GM23338 (cell line): Measurements from ENCODE around the gene RXFP1. TPM values are rescaled to one million over a fixed set of nuclear protein-coding genes. Genes with fewer than 3 reads are reported as not detected.

Experiments
- ATAC-seq: fragments of 200-7000 bp; cut with Tn5 transposase; 3 replicates; pipeline ENCODE4 v1.9.1; 2020
- DNase-seq: peaks from one replicate; pipeline ENCODE4 v3.0.0-alpha.2; 2015; ENCODE audit warnings: low spot score
- H2AFZ ChIP-seq: fragments of 200-600 bp; sonication (generic); 2 replicates; pipeline ENCODE4 v1.8.0; 2016; ENCODE audit warnings: antibody characterized with exemption, mild to moderate bottlenecking, moderate library complexity
- H3F3A ChIP-seq: fragments of 200-600 bp; sonication (generic); replicated peaks from 2 replicates; pipeline ENCODE4 v1.8.0; 2017; ENCODE audit warnings: antibody characterized with exemption, mixed run types, low read depth
- H3K27ac ChIP-seq: fragments of 200-600 bp; sonication (generic); 2 replicates; pipeline ENCODE4 v1.6.1; 2016; ENCODE audit warnings: low read depth
- H3K27me3 ChIP-seq: fragments of 200-600 bp; sonication (generic); 2 replicates; pipeline ENCODE4 v1.8.0; 2016; ENCODE audit warnings: mild to moderate bottlenecking, mixed run types, moderate library complexity; ENCODE audit not compliant: insufficient read depth
- H3K36me3 ChIP-seq: fragments of 200-600 bp; sonication (generic); 2 replicates; pipeline ENCODE4 v1.8.0; 2016; ENCODE audit warnings: mild to moderate bottlenecking; ENCODE audit not compliant: insufficient read depth
- H3K4me1 ChIP-seq: fragments of 200-600 bp; sonication (generic); 2 replicates; pipeline ENCODE4 v1.8.0; 2016; ENCODE audit warnings: mild to moderate bottlenecking, moderate library complexity; ENCODE audit not compliant: insufficient read depth
- H3K4me2 ChIP-seq: fragments of 200-600 bp; sonication (generic); 2 replicates; pipeline ENCODE4 v1.7.1; 2017; ENCODE audit warnings: mixed run types
- H3K4me3 ChIP-seq: fragments of 200-600 bp; sonication (generic); 2 replicates; pipeline ENCODE4 v1.6.1; 2016; ENCODE audit warnings: mixed run types
- H3K79me2 ChIP-seq: fragments of 200-600 bp; sonication (generic); replicated peaks from 2 replicates; pipeline ENCODE4 v1.8.0; 2017; ENCODE audit warnings: mild to moderate bottlenecking; ENCODE audit not compliant: insufficient read depth
- H3K9me2 ChIP-seq: fragments of 200-600 bp; sonication (generic); 2 replicates; pipeline ENCODE4 v1.8.0; 2017; ENCODE audit not compliant: insufficient read depth
- H4K20me1 ChIP-seq: fragments of 200-600 bp; sonication (generic); replicated peaks from 2 replicates; pipeline ENCODE4 v1.8.0; 2017; ENCODE audit warnings: mild to moderate bottlenecking; ENCODE audit not compliant: insufficient read depth
- H3K27ac Mint-ChIP-seq: 2 replicates; pipeline ENCODE4 v1.8.0; 2020; ENCODE audit warnings: inconsistent platforms, mild to moderate bottlenecking, moderate library complexity, mixed read lengths
- H3K27me3 Mint-ChIP-seq: 3 replicates; pipeline ENCODE4 v1.8.0; 2022; ENCODE audit warnings: low read depth, mild to moderate bottlenecking, moderate library complexity, mixed read lengths, inconsistent platforms; ENCODE audit not compliant: insufficient read depth, poor library complexity
- H3K36me3 Mint-ChIP-seq: 3 replicates; pipeline ENCODE4 v1.8.0; 2021; ENCODE audit warnings: low read depth, mild to moderate bottlenecking, inconsistent platforms, moderate library complexity, mixed read lengths
- H3K4me1 Mint-ChIP-seq: 3 replicates; pipeline ENCODE4 v1.8.0; 2020; ENCODE audit warnings: mild to moderate bottlenecking, inconsistent platforms, mixed read lengths
- H3K4me3 Mint-ChIP-seq: 3 replicates; pipeline ENCODE4 v1.8.0; 2021; ENCODE audit warnings: moderate library complexity, mild to moderate bottlenecking, inconsistent platforms, mixed read lengths
- H3K9me3 Mint-ChIP-seq: 3 replicates; pipeline ENCODE4 v1.8.0; 2020; ENCODE audit warnings: moderate library complexity, mild to moderate bottlenecking, inconsistent platforms, mixed read lengths
- CREB1 ChIP-seq: fragments of 250-450 bp; sonication (Bioruptor Pico); IDR thresholded peaks from 2 replicates; pipeline ENCODE4 v1.5.0; 2020; ENCODE audit warnings: low read depth, mild to moderate bottlenecking, moderate library complexity
- EZH2 ChIP-seq: fragments of 200-600 bp; sonication (generic); IDR thresholded peaks from one replicate; pipeline ENCODE4 v1.8.0; 2017; ENCODE audit warnings: antibody characterized with exemption, mild to moderate bottlenecking, low read depth; ENCODE audit not compliant: unreplicated experiment
- EZH2phosphoT487 ChIP-seq: fragments of 200-600 bp; sonication (generic); IDR thresholded peaks from one replicate; pipeline ENCODE4 v1.8.1; 2018; ENCODE audit warnings: antibody characterized with exemption; ENCODE audit not compliant: unreplicated experiment
- JUNB ChIP-seq: IDR thresholded peaks from one replicate; pipeline ENCODE4 v1.6.1; 2016; ENCODE audit warnings: antibody characterized with exemption; ENCODE audit not compliant: unreplicated experiment
- NANOG ChIP-seq: IDR thresholded peaks from 2 replicates; pipeline ENCODE4 v1.6.1; 2016; ENCODE audit warnings: antibody characterized with exemption, borderline replicate concordance
- POLR2AphosphoS5 ChIP-seq: IDR thresholded peaks from 2 replicates; pipeline ENCODE4 v1.6.1; 2016; ENCODE audit warnings: antibody characterized with exemption, low read depth
- STAT1 ChIP-seq: IDR thresholded peaks from one replicate; pipeline ENCODE4 v1.6.1; 2016; ENCODE audit warnings: antibody characterized with exemption; ENCODE audit not compliant: unreplicated experiment
- ZNF114 ChIP-seq: fragments of 250-450 bp; sonication (Bioruptor Pico); IDR thresholded peaks from 2 replicates; pipeline ENCODE4 v1.5.0; 2020; ENCODE audit warnings: mild to moderate bottlenecking, moderate library complexity
- ZNF331 ChIP-seq: fragments of 250-450 bp; sonication (Bioruptor Pico); IDR thresholded peaks from 2 replicates; pipeline ENCODE4 v1.5.0; 2020; ENCODE audit warnings: low read depth, mild to moderate bottlenecking, moderate library complexity
- polyA plus RNA-seq: library from polyadenylated mRNA; unstranded; fragments of >200 nt; fragmentation: Nextera tagmentation; extraction: Ambion mirVana; gene quantifications from 2 replicates; pipeline ENCODE4 v1.2.1, GENCODE V29; 2016
- total RNA-seq: library from RNA; depleted of rRNA; stranded (reverse); fragments of >200 nt; shearing (Covaris generic); gene quantifications from 2 replicates; pipeline ENCODE4 v1.2.3, GENCODE V29; 2014
- TF ChIP-seq, protein P1 (sequence below), 2 experiments: fragments of 200-600 bp in 1 of 2; sonication (generic) in 1 of 2; conservative IDR thresholded peaks; 2 replicates each; pipeline versions ENCODE4 v1.5.1 to v1.6.1; 2016 to 2017; ENCODE audit warnings: antibody characterized with exemption in 2 of 2, low read depth in 2 of 2, mild to moderate bottlenecking in 2 of 2, moderate library complexity in 1 of 2
- TF ChIP-seq, protein P2 (sequence below): IDR thresholded peaks from 2 replicates; pipeline ENCODE4 v1.6.1; 2016; ENCODE audit warnings: antibody characterized with exemption
- TF ChIP-seq, protein P3 (sequence below): fragments of 250-450 bp; sonication (Bioruptor Pico); IDR thresholded peaks from 2 replicates; pipeline ENCODE4 v1.5.0; 2020; ENCODE audit warnings: mild to moderate bottlenecking, moderate library complexity
- TF ChIP-seq, protein P4 (sequence below): IDR thresholded peaks from one replicate; pipeline ENCODE4 v1.6.1; 2018; ENCODE audit warnings: antibody characterized with exemption; ENCODE audit not compliant: unreplicated experiment

Gene RXFP1
- total and polyA plus RNA-seq, 2 experiments from 2014 or later = 0.63 TPM; not detected in 1

DNA sequence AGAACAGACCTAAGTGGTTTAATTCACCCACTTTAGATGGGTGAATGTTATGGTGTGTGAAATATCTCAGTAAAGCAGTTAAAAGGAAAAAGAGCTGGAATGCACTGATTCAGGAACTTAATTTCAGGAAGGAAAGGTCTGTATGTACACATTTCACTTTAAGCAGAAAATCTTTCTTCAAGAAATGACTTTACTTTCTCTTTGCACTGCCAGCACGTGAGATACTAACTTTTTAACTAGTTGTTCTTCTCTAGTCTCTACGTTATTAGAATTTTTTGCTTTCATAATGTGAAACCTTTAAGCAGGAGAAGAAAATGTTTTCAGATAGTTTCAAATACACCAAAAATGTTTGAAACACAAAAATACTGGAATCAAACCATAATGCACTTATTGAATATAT lies 131.2 kb downstream of the RXFP1 start:
- Histone ChIP-seq H3F3A (no peaks in the 10 kb centered on the region), H3K79me2 (no peaks in the 10 kb centered on the region), H3K27me3 (no peaks in the 10 kb centered on the region), H3K36me3 (no peaks in the 10 kb centered on the region), H3K4me1 (no peaks in the 10 kb centered on the region), H3K4me3 (no peak overlapping the region), H3K9me2 (no peaks in the 10 kb centered on the region), H3K4me2 (no peak overlapping the region), H4K20me1 (no peaks in the 10 kb centered on the region), H2AFZ (no peak overlapping the region), H3K27ac (no peak overlapping the region)
- Mint-ChIP-seq H3K27ac (no peak overlapping the region), H3K27me3 (no peaks in the 10 kb centered on the region), H3K4me3 (no peak overlapping the region), H3K9me3 (no peaks in the 10 kb centered on the region), H3K36me3 (no peaks in the 10 kb centered on the region), H3K4me1 (peaks cover 9% of the 10 kb centered on the region)
- TF ChIP-seq CREB1 (CRISPR knock-in tag) (no peak), EZH2 (no peak), POLR2AphosphoS5 (no peak), STAT1 (no peak), NANOG (no peak), JUNB (no peak), ZNF114 (CRISPR knock-in tag) (no peak), EZH2phosphoT487 (no peak), ZNF331 (no peak)
- TF ChIP-seq, protein P1, sequence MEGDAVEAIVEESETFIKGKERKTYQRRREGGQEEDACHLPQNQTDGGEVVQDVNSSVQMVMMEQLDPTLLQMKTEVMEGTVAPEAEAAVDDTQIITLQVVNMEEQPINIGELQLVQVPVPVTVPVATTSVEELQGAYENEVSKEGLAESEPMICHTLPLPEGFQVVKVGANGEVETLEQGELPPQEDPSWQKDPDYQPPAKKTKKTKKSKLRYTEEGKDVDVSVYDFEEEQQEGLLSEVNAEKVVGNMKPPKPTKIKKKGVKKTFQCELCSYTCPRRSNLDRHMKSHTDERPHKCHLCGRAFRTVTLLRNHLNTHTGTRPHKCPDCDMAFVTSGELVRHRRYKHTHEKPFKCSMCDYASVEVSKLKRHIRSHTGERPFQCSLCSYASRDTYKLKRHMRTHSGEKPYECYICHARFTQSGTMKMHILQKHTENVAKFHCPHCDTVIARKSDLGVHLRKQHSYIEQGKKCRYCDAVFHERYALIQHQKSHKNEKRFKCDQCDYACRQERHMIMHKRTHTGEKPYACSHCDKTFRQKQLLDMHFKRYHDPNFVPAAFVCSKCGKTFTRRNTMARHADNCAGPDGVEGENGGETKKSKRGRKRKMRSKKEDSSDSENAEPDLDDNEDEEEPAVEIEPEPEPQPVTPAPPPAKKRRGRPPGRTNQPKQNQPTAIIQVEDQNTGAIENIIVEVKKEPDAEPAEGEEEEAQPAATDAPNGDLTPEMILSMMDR (conservative IDR thresholded peaks at IDR 0.05; ENCODE audit: low read depth in 2 of 2) = no peak
- TF ChIP-seq, protein P2, sequence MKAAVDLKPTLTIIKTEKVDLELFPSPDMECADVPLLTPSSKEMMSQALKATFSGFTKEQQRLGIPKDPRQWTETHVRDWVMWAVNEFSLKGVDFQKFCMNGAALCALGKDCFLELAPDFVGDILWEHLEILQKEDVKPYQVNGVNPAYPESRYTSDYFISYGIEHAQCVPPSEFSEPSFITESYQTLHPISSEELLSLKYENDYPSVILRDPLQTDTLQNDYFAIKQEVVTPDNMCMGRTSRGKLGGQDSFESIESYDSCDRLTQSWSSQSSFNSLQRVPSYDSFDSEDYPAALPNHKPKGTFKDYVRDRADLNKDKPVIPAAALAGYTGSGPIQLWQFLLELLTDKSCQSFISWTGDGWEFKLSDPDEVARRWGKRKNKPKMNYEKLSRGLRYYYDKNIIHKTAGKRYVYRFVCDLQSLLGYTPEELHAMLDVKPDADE = no peak
- TF ChIP-seq, protein P3, sequence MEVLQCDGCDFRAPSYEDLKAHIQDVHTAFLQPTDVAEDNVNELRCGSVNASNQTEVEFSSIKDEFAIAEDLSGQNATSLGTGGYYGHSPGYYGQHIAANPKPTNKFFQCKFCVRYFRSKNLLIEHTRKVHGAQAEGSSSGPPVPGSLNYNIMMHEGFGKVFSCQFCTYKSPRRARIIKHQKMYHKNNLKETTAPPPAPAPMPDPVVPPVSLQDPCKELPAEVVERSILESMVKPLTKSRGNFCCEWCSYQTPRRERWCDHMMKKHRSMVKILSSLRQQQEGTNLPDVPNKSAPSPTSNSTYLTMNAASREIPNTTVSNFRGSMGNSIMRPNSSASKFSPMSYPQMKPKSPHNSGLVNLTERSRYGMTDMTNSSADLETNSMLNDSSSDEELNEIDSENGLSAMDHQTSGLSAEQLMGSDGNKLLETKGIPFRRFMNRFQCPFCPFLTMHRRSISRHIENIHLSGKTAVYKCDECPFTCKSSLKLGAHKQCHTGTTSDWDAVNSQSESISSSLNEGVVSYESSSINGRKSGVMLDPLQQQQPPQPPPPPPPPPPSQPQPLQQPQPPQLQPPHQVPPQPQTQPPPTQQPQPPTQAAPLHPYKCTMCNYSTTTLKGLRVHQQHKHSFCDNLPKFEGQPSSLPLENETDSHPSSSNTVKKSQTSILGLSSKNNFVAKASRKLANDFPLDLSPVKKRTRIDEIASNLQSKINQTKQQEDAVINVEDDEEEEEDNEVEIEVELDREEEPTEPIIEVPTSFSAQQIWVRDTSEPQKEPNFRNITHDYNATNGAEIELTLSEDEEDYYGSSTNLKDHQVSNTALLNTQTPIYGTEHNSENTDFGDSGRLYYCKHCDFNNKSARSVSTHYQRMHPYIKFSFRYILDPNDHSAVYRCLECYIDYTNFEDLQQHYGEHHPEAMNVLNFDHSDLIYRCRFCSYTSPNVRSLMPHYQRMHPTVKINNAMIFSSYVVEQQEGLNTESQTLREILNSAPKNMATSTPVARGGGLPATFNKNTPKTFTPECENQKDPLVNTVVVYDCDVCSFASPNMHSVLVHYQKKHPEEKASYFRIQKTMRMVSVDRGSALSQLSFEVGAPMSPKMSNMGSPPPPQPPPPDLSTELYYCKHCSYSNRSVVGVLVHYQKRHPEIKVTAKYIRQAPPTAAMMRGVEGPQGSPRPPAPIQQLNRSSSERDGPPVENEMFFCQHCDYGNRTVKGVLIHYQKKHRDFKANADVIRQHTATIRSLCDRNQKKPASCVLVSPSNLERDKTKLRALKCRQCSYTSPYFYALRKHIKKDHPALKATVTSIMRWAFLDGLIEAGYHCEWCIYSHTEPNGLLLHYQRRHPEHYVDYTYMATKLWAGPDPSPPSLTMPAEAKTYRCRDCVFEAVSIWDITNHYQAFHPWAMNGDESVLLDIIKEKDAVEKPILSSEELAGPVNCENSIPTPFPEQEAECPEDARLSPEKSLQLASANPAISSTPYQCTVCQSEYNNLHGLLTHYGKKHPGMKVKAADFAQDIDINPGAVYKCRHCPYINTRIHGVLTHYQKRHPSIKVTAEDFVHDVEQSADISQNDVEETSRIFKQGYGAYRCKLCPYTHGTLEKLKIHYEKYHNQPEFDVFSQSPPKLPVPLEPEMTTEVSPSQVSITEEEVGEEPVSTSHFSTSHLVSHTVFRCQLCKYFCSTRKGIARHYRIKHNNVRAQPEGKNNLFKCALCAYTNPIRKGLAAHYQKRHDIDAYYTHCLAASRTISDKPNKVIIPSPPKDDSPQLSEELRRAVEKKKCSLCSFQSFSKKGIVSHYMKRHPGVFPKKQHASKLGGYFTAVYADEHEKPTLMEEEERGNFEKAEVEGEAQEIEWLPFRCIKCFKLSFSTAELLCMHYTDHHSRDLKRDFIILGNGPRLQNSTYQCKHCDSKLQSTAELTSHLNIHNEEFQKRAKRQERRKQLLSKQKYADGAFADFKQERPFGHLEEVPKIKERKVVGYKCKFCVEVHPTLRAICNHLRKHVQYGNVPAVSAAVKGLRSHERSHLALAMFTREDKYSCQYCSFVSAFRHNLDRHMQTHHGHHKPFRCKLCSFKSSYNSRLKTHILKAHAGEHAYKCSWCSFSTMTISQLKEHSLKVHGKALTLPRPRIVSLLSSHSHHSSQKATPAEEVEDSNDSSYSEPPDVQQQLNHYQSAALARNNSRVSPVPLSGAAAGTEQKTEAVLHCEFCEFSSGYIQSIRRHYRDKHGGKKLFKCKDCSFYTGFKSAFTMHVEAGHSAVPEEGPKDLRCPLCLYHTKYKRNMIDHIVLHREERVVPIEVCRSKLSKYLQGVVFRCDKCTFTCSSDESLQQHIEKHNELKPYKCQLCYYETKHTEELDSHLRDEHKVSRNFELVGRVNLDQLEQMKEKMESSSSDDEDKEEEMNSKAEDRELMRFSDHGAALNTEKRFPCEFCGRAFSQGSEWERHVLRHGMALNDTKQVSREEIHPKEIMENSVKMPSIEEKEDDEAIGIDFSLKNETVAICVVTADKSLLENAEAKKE (CRISPR knock-in tag) = no peak
- TF ChIP-seq, protein P4, sequence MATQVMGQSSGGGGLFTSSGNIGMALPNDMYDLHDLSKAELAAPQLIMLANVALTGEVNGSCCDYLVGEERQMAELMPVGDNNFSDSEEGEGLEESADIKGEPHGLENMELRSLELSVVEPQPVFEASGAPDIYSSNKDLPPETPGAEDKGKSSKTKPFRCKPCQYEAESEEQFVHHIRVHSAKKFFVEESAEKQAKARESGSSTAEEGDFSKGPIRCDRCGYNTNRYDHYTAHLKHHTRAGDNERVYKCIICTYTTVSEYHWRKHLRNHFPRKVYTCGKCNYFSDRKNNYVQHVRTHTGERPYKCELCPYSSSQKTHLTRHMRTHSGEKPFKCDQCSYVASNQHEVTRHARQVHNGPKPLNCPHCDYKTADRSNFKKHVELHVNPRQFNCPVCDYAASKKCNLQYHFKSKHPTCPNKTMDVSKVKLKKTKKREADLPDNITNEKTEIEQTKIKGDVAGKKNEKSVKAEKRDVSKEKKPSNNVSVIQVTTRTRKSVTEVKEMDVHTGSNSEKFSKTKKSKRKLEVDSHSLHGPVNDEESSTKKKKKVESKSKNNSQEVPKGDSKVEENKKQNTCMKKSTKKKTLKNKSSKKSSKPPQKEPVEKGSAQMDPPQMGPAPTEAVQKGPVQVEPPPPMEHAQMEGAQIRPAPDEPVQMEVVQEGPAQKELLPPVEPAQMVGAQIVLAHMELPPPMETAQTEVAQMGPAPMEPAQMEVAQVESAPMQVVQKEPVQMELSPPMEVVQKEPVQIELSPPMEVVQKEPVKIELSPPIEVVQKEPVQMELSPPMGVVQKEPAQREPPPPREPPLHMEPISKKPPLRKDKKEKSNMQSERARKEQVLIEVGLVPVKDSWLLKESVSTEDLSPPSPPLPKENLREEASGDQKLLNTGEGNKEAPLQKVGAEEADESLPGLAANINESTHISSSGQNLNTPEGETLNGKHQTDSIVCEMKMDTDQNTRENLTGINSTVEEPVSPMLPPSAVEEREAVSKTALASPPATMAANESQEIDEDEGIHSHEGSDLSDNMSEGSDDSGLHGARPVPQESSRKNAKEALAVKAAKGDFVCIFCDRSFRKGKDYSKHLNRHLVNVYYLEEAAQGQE = no peak
- DNase-seq (no peak), ATAC-seq (no peak)
